ENCODE results near the gene KDELR3.

GRCh38 chr22:38494939-38495338, 27.0 kb downstream of the KDELR3 start:
- no peak for TF ChIP-seq EZH2 (IDR thresholded peaks at IDR 0.05)
- no peak for TF ChIP-seq POLR2AphosphoS5 (IDR thresholded peaks at IDR 0.05; ENCODE audit: borderline replicate concordance, low read depth, low read length)
- no peak for TF ChIP-seq FOXP2 (optimal IDR thresholded peaks at IDR 0.05; ENCODE audit: control extremely low read depth, extremely low read length, insufficient read depth)

All from SK-N-MC (cell line).